Activated CD4-positive, alpha-beta memory T cell treated with anti-CD3 and anti-CD28 coated beads, Interleukin-2, amount 10 ng/mL, durations not matched to agents 7 days and 5 days (primary cell): ENCODE data around the gene CAPN9. TPM values are rescaled to one million over a fixed set of nuclear protein-coding genes. Genes with fewer than 3 reads are reported as not detected.

ENCODE experiments used
- CTCF ChIA-PET: fragments of 350-600 bp; sonication (Branson Sonifier 250); formaldehyde crosslinking; loops from one replicate; lab custom pipeline; 2021; ENCODE audit warnings: antibody characterized with exemption, inconsistent platforms; lab: Charles Lee
- POLR2A ChIA-PET: fragments of 350-600 bp; sonication (Branson Sonifier 250); formaldehyde crosslinking; loops from one replicate; lab custom pipeline; 2021; ENCODE audit warnings: antibody characterized with exemption; lab: Charles Lee
- DNase-seq: peaks from one replicate; pipeline ENCODE4 v3.0.0-alpha.2; 2020
- H3K27ac Mint-ChIP-seq: one replicate; pipeline ENCODE4 v1.8.0; 2021; ENCODE audit warnings: mild to moderate bottlenecking, mixed read lengths
- H3K27me3 Mint-ChIP-seq: one replicate; pipeline ENCODE4 v1.8.0; 2021; ENCODE audit warnings: mixed read lengths
- H3K36me3 Mint-ChIP-seq: one replicate; pipeline ENCODE4 v1.8.0; 2021; ENCODE audit warnings: low read depth, mixed read lengths
- H3K4me1 Mint-ChIP-seq: one replicate; pipeline ENCODE4 v1.8.0; 2021; ENCODE audit warnings: mixed read lengths
- H3K4me3 Mint-ChIP-seq: one replicate; pipeline ENCODE4 v1.8.0; 2021; ENCODE audit warnings: mild to moderate bottlenecking, mixed read lengths
- H3K9me3 Mint-ChIP-seq: one replicate; pipeline ENCODE4 v1.8.0; 2021; ENCODE audit warnings: mixed read lengths
- total RNA-seq, 2 experiments: library from RNA; stranded (reverse); gene quantifications; one replicate each; pipeline ENCODE4 v1.2.3, GENCODE V29; 2021

The CAPN9 gene
- total RNA-seq, 2 experiments from 2014 or later = not detected

- Mint-ChIP-seq H3K36me3 (peaks cover 2% of the 10 kb centered on the region), H3K4me3 (no peak overlapping the region), H3K9me3 (peaks cover 16% of the 10 kb centered on the region), H3K27ac (no peak overlapping the region), H3K4me1 (no peaks in the 10 kb centered on the region), H3K27me3 (peaks cover 15% of the 10 kb centered on the region)
- CTCF ChIA-PET = no interaction called here
- DNase-seq = peak; percentile 6
- POLR2A ChIA-PET = no interaction called here
Observed at GRCh38 chr1:230809256-230809990, 62.2 kb downstream of the CAPN9 start.

- CTCF ChIA-PET = no interaction called here
- peaks cover 2% of the 10 kb centered on the region for H3K36me3 Mint-ChIP-seq
- POLR2A ChIA-PET = no interaction called here
- H3K27me3 Mint-ChIP-seq = peaks cover 18% of the 10 kb centered on the region
- no peak for DNase-seq
- H3K9me3 Mint-ChIP-seq = peaks cover 12% of the 10 kb centered on the region
- H3K4me3 Mint-ChIP-seq = no peak overlapping the region
- H3K27ac Mint-ChIP-seq = no peak overlapping the region
- no peaks in the 10 kb centered on the region for H3K4me1 Mint-ChIP-seq
Observed at GRCh38 chr1:230812568-230812967, 65.4 kb downstream of the CAPN9 start.

- no peak for DNase-seq
- Mint-ChIP-seq H3K27me3 (peaks cover 18% of the 10 kb centered on the region), H3K36me3 (peaks cover 2% of the 10 kb centered on the region), H3K4me1 (no peaks in the 10 kb centered on the region), H3K27ac (no peak overlapping the region), H3K4me3 (no peak overlapping the region), H3K9me3 (peaks cover 12% of the 10 kb centered on the region)
- CTCF ChIA-PET = no interaction called here
- POLR2A ChIA-PET = no interaction called here
Observed at GRCh38 chr1:230814949-230815692, 67.9 kb downstream of the CAPN9 start.

- Mint-ChIP-seq H3K27ac (no peak overlapping the region), H3K9me3 (peaks cover 12% of the 10 kb centered on the region), H3K4me1 (no peaks in the 10 kb centered on the region), H3K36me3 (peaks cover 2% of the 10 kb centered on the region), H3K27me3 (peaks cover 17% of the 10 kb centered on the region), H3K4me3 (no peak overlapping the region)
- ChIA-PET POLR2A (no interaction called here), CTCF (no interaction called here)
- DNase-seq = no peak
Observed at GRCh38 chr1:230816018-230816417, 68.8 kb downstream of the CAPN9 start.

- ChIA-PET POLR2A (no interaction called here), CTCF (no interaction called here)
- no peak overlapping the region for H3K4me3 Mint-ChIP-seq
- H3K9me3 Mint-ChIP-seq = peaks cover 4% of the 10 kb centered on the region
- H3K27ac Mint-ChIP-seq = no peak overlapping the region
- H3K36me3 Mint-ChIP-seq = no peaks in the 10 kb centered on the region
- H3K27me3 Mint-ChIP-seq = peaks cover 9% of the 10 kb centered on the region
- H3K4me1 Mint-ChIP-seq = no peaks in the 10 kb centered on the region
- DNase-seq = no peak
Observed at GRCh38 chr1:230818367-230818766, 71.2 kb downstream of the CAPN9 start.

GRCh38 chr1:230818901-230819300 lies 71.7 kb downstream of the CAPN9 start:
- H3K27ac Mint-ChIP-seq = no peak overlapping the region
- H3K4me3 Mint-ChIP-seq = no peak overlapping the region
- H3K36me3 Mint-ChIP-seq = no peaks in the 10 kb centered on the region
- H3K9me3 Mint-ChIP-seq = peaks cover under 1% of the 10 kb centered on the region
- CTCF ChIA-PET = no interaction called here
- H3K27me3 Mint-ChIP-seq = peaks cover 9% of the 10 kb centered on the region
- POLR2A ChIA-PET = interaction anchor here (1.1 kb wide), 1 partner anchor 52 kb away, joined by 3 read pairs; no protein-coding TSS in a partner anchor
- H3K4me1 Mint-ChIP-seq = no peaks in the 10 kb centered on the region
- DNase-seq = no peak

- peaks cover 8% of the 10 kb centered on the region for H3K27me3 Mint-ChIP-seq
- no peak for DNase-seq
- POLR2A ChIA-PET = interaction anchor here (1.1 kb wide), 1 partner anchor 51 kb away, joined by 3 read pairs; no protein-coding TSS in a partner anchor
- CTCF ChIA-PET = no interaction called here
- H3K9me3 Mint-ChIP-seq = no peaks in the 10 kb centered on the region
- H3K4me1 Mint-ChIP-seq = no peaks in the 10 kb centered on the region
- no peaks in the 10 kb centered on the region for H3K36me3 Mint-ChIP-seq
- no peak overlapping the region for H3K27ac Mint-ChIP-seq
- H3K4me3 Mint-ChIP-seq = no peak overlapping the region
Observed at GRCh38 chr1:230819976-230820375, 72.8 kb downstream of the CAPN9 start.

GRCh38 chr1:230820568-230820967 lies 73.4 kb downstream of the CAPN9 start:
- Mint-ChIP-seq H3K27ac (no peak overlapping the region), H3K9me3 (no peaks in the 10 kb centered on the region), H3K4me3 (no peak overlapping the region), H3K4me1 (no peaks in the 10 kb centered on the region), H3K36me3 (no peaks in the 10 kb centered on the region), H3K27me3 (peaks cover 2% of the 10 kb centered on the region)
- ChIA-PET POLR2A (no interaction called here), CTCF (no interaction called here)
- no peak for DNase-seq

- ChIA-PET POLR2A (no interaction called here), CTCF (no interaction called here)
- Mint-ChIP-seq H3K27ac (no peak overlapping the region), H3K4me1 (no peaks in the 10 kb centered on the region), H3K36me3 (no peaks in the 10 kb centered on the region), H3K9me3 (no peaks in the 10 kb centered on the region), H3K4me3 (no peak overlapping the region), H3K27me3 (peaks cover 2% of the 10 kb centered on the region)
- no peak for DNase-seq
Observed at GRCh38 chr1:230821346-230821745, 74.2 kb downstream of the CAPN9 start.

- Mint-ChIP-seq H3K27ac (no peak overlapping the region), H3K4me3 (no peak overlapping the region), H3K36me3 (no peaks in the 10 kb centered on the region), H3K9me3 (no peaks in the 10 kb centered on the region), H3K4me1 (no peaks in the 10 kb centered on the region), H3K27me3 (peaks cover 2% of the 10 kb centered on the region)
- DNase-seq = no peak
- ChIA-PET CTCF (interaction anchor here (1.1 kb wide), 1 partner anchor 535 kb away, joined by 4 read pairs; no protein-coding TSS in a partner anchor), POLR2A (no interaction called here)
Observed at GRCh38 chr1:230822092-230822581, 74.9 kb downstream of the CAPN9 start.

- H3K4me1 Mint-ChIP-seq = no peaks in the 10 kb centered on the region
- H3K27ac Mint-ChIP-seq = no peak overlapping the region
- ChIA-PET POLR2A (no interaction called here), CTCF (interaction anchor here (1.1 kb wide), 1 partner anchor 534 kb away, joined by 4 read pairs; no protein-coding TSS in a partner anchor)
- no peaks in the 10 kb centered on the region for H3K9me3 Mint-ChIP-seq
- no peak overlapping the region for H3K4me3 Mint-ChIP-seq
- H3K36me3 Mint-ChIP-seq = no peaks in the 10 kb centered on the region
- no peak for DNase-seq
- H3K27me3 Mint-ChIP-seq = no peaks in the 10 kb centered on the region
Observed at GRCh38 chr1:230823426-230823825, 76.2 kb downstream of the CAPN9 start.

GRCh38 chr1:230823931-230824381 lies 76.8 kb downstream of the CAPN9 start:
- Mint-ChIP-seq H3K36me3 (no peaks in the 10 kb centered on the region), H3K9me3 (no peaks in the 10 kb centered on the region), H3K4me1 (no peaks in the 10 kb centered on the region), H3K27ac (no peak overlapping the region), H3K27me3 (no peaks in the 10 kb centered on the region), H3K4me3 (no peak overlapping the region)
- DNase-seq = no peak
- CTCF ChIA-PET = no interaction called here
- POLR2A ChIA-PET = no interaction called here

- Mint-ChIP-seq H3K9me3 (no peaks in the 10 kb centered on the region), H3K36me3 (no peaks in the 10 kb centered on the region)
Observed at GRCh38 chr1:230824551-230824918, 77.3 kb downstream of the CAPN9 start.

More at GRCh38 chr1:230824551-230824918, 77.3 kb downstream of the CAPN9 start:
- Mint-ChIP-seq H3K4me1 (no peaks in the 10 kb centered on the region), H3K27me3 (no peaks in the 10 kb centered on the region), H3K27ac (no peak overlapping the region), H3K4me3 (no peak overlapping the region)
- ChIA-PET POLR2A (no interaction called here), CTCF (no interaction called here)
- DNase-seq = no peak
